DND-41 (cell line): Measurements from ENCODE around the gene ZNF575.

Source experiments
- ATAC-seq: fragments of 200-7000 bp; cut with Tn5 transposase; 3 replicates; pipeline ENCODE4 v1.9.1; 2021; ENCODE audit warnings: low read depth; ENCODE audit not compliant: insufficient read depth
- DNase-seq: peaks from one replicate; pipeline ENCODE4 v3.0.0-alpha.2; 2020
- H2AFZ ChIP-seq: 2 replicates; pipeline ENCODE4 v1.6.0; 2012; ENCODE audit warnings: low read depth, low read length
- H3K27ac ChIP-seq: 2 replicates; pipeline ENCODE4 v1.5.1; 2012; ENCODE audit warnings: low read length, inconsistent platforms
- H3K27me3 ChIP-seq: fragments of 200-600 bp; sonication (generic); 2 replicates; pipeline ENCODE4 v1.6.0; 2012; ENCODE audit warnings: low read length, mild to moderate bottlenecking, inconsistent platforms; ENCODE audit not compliant: insufficient read depth, poor library complexity
- H3K36me3 ChIP-seq: 2 replicates; pipeline ENCODE4 v1.5.1; 2012; ENCODE audit warnings: low read length, inconsistent platforms; ENCODE audit not compliant: insufficient read depth
- H3K4me1 ChIP-seq: 2 replicates; pipeline ENCODE4 v1.5.1; 2012; ENCODE audit warnings: mild to moderate bottlenecking, low read length; ENCODE audit not compliant: insufficient read depth
- H3K4me2 ChIP-seq: 2 replicates; pipeline ENCODE4 v1.6.0; 2012; ENCODE audit warnings: mild to moderate bottlenecking, moderate library complexity, low read length, inconsistent platforms; ENCODE audit not compliant: insufficient read depth
- H3K4me3 ChIP-seq, 2 experiments: fragments of 200-600 bp in 1 of 2; shearing (Covaris generic) in 1 of 2; 2 replicates each; pipeline ENCODE4 v1.5.1; 2012 to 2016; ENCODE audit warnings: inconsistent platforms in 2 of 2, low read length in 2 of 2, mild to moderate bottlenecking in 2 of 2, low read depth in 1 of 2, moderate library complexity in 1 of 2
- H3K79me2 ChIP-seq: 2 replicates; pipeline ENCODE4 v1.6.0; 2012; ENCODE audit warnings: low read length, inconsistent platforms; ENCODE audit not compliant: insufficient read depth
- H3K9ac ChIP-seq: 2 replicates; pipeline ENCODE4 v1.6.0; 2012; ENCODE audit warnings: low read depth, mild to moderate bottlenecking, inconsistent platforms, low read length, moderate library complexity
- H3K9me3 ChIP-seq: 2 replicates; pipeline ENCODE4 v1.5.1; 2012; ENCODE audit warnings: low read length, moderate library complexity, mild to moderate bottlenecking, inconsistent platforms; ENCODE audit not compliant: insufficient read depth, severe bottlenecking
- H4K20me1 ChIP-seq: 2 replicates; pipeline ENCODE4 v1.6.0; 2012; ENCODE audit warnings: low read length; ENCODE audit not compliant: insufficient read depth
- CTCF ChIP-seq: IDR thresholded peaks from 2 replicates; pipeline ENCODE4 v1.5.1; 2012; ENCODE audit warnings: borderline replicate concordance, low read length, moderate library complexity, mild to moderate bottlenecking; ENCODE audit not compliant: poor library complexity, severe bottlenecking; ENCODE audit errors: extremely low read depth
- EZH2 ChIP-seq: IDR thresholded peaks from 3 replicates; pipeline ENCODE4 v1.6.1; 2012; ENCODE audit warnings: borderline replicate concordance, low read depth, mild to moderate bottlenecking, moderate library complexity, low read length, inconsistent platforms; ENCODE audit not compliant: severe bottlenecking

ZNF575 gene

DNA sequence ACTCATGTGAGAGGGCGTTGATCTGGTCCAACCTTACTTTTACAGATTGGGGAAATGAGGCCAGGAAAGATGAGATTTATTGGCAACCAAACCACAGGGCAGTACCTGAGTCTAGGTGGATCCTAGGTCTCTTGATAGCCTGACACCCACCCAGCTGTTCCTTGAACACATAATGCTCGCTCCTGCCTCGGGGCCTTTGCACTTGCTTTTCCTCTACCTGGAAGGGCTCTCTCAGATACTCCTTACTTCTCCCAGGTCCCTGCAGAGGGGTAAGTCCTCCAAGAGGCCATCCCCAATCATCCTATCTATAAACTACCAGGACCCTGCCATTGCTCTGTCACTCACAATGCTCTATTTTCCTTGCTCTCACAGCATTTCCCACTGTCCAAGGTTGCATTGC is 7.4 kb downstream of the ZNF575 start:
- Histone ChIP-seq H3K27ac (no peak overlapping the region), H3K4me3 (no peak overlapping the region), H3K9me3 (peaks cover 8% of the 10 kb centered on the region), H4K20me1 (no peaks in the 10 kb centered on the region), H3K4me1 (no peaks in the 10 kb centered on the region), H3K27me3 (no peaks in the 10 kb centered on the region), H3K9ac (no peak overlapping the region), H3K36me3 (peaks cover 71% of the 10 kb centered on the region), H3K4me2 (no peak overlapping the region), H2AFZ (no peak overlapping the region), H3K79me2 (no peaks in the 10 kb centered on the region)
- ATAC-seq (no peak), DNase-seq (no peak)
- TF ChIP-seq EZH2 (no peak), CTCF (no peak)

DNA sequence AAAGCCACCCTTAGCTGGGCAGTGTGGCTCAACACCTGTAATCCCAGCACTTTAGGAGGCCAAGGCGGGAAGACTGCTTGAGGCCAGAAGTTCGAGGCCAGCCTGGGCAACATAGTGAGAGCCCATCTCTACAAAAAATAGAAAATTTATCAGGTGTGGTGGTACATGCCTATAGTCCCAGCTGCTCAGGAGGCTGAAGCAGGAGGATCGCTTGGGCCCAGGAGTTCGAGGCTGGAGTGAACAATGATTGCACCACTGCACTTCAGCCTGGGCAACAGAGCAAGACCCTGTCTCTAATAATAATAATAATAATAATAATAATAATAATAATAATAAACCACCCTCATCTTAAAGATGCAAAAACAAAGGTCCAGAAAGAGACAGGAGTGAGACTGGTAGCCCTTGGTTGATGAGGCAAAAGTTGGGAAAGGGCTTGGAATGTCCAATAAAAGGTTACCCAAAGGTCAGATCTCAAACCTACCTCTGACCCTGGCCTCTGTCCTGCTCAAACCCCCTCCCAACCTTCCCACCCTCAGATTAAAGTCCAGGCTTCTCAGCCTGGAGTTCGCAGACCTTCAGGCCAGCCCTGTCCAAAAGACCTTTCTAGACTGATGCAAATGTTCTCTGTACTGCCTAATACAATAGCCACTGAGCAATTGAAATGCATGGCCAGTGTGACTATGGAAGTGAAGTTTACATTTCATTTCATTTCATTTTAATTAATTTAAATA is 9.1 kb downstream of the ZNF575 start:
- H3K79me2 ChIP-seq: no peaks in the 10 kb centered on the region
- H3K4me1 ChIP-seq: no peaks in the 10 kb centered on the region
- H3K4me2 ChIP-seq: no peak overlapping the region
- no peak for DNase-seq
- H3K9ac ChIP-seq: no peak overlapping the region
- no peak overlapping the region for H3K27ac ChIP-seq
- TF ChIP-seq CTCF: no peak
- no peak for TF ChIP-seq EZH2
- H2AFZ ChIP-seq: no peak overlapping the region
- no peak for ATAC-seq
- peaks cover 8% of the 10 kb centered on the region for H3K9me3 ChIP-seq
- peaks cover 77% of the 10 kb centered on the region for H3K36me3 ChIP-seq
- H3K27me3 ChIP-seq: no peaks in the 10 kb centered on the region
- H4K20me1 ChIP-seq: no peaks in the 10 kb centered on the region
- H3K4me3 ChIP-seq: no peak overlapping the region

GRCh38 chr19:43544077-43544476 is 11.1 kb downstream of the ZNF575 start:
- Histone ChIP-seq H4K20me1 (no peaks in the 10 kb centered on the region), H3K4me3 (no peak overlapping the region), H3K4me2 (no peak overlapping the region), H3K36me3 (peaks cover 68% of the 10 kb centered on the region), H3K27ac (no peak overlapping the region), H2AFZ (no peak overlapping the region), H3K4me1 (no peaks in the 10 kb centered on the region), H3K9ac (no peak overlapping the region), H3K27me3 (no peaks in the 10 kb centered on the region), H3K79me2 (no peaks in the 10 kb centered on the region), H3K9me3 (peaks cover 7% of the 10 kb centered on the region)
- TF ChIP-seq EZH2 (no peak), CTCF (no peak)
- no peak for DNase-seq
- ATAC-seq: no peak
